IMR-90 (cell line): ENCODE measurements around the gene MYPOP. TPM values are rescaled to one million over a fixed set of nuclear protein-coding genes. Genes with fewer than 3 reads are reported as not detected.
A peak's percentile ranks its signal among the peaks of the same experiment; 100 is the strongest.

Source experiments
- ATAC-seq: fragments of 200-7000 bp; cut with Tn5 transposase; 2 replicates; pipeline ENCODE4 v1.9.1; 2020; ENCODE audit warnings: low read depth, mild to moderate bottlenecking, moderate library complexity
- BruUV-seq: library from RNA; stranded (reverse); fragments of 400-500 nt; replicated peaks from 2 replicates; lab custom pipeline; 2021; lab: Mats Ljungman, UMichigan
- CTCF ChIA-PET: fragments of 300-600 bp; formaldehyde crosslinking; extraction: SDS; loops from one replicate; lab custom pipeline; 2021; ENCODE audit warnings: antibody characterized with exemption; lab: Yijun Ruan, JAX
- POLR2A ChIA-PET: fragments of 300-600 bp; sonication (Branson Sonifier 250); formaldehyde crosslinking; loops from one replicate; lab custom pipeline; 2022; ENCODE audit warnings: antibody characterized with exemption; ENCODE audit not compliant: unreplicated experiment; lab: Charles Lee
- DNase-seq: peaks from one replicate; pipeline ENCODE4 v3.0.0; 2013
- H2AFZ ChIP-seq: replicated peaks from 2 replicates; pipeline ENCODE3; 2013; ENCODE audit warnings: low read length, mild to moderate bottlenecking; ENCODE audit not compliant: poor library complexity
- H2AK5ac ChIP-seq: 2 replicates; pipeline ENCODE4 v1.6.1; 2013; ENCODE audit warnings: low read depth, low read length, inconsistent platforms
- H2AK9ac ChIP-seq: replicated peaks from 2 replicates; pipeline ENCODE3; 2013; ENCODE audit warnings: mild to moderate bottlenecking, low read depth, low read length, moderate library complexity; ENCODE audit not compliant: poor library complexity
- H2BK120ac ChIP-seq: 2 replicates; pipeline ENCODE4 v1.6.1; 2013; ENCODE audit warnings: low read depth, low read length, inconsistent platforms
- H2BK15ac ChIP-seq: 3 replicates; pipeline ENCODE4 v1.6.1; 2013; ENCODE audit warnings: low read depth, low read length, inconsistent platforms
- H2BK20ac ChIP-seq: 2 replicates; pipeline ENCODE4 v1.6.1; 2013; ENCODE audit warnings: low read depth, mild to moderate bottlenecking, inconsistent platforms, low read length, moderate library complexity
- H2BK5ac ChIP-seq: 2 replicates; pipeline ENCODE4 v1.6.1; 2013; ENCODE audit warnings: mild to moderate bottlenecking, low read depth, low read length, inconsistent platforms; ENCODE audit not compliant: poor library complexity, severe bottlenecking
- H3K14ac ChIP-seq: replicated peaks from 2 replicates; pipeline ENCODE4 v1.6.1; 2013; ENCODE audit warnings: low read depth, low read length, inconsistent platforms
- H3K18ac ChIP-seq: 2 replicates; pipeline ENCODE4 v1.6.1; 2013; ENCODE audit warnings: low read depth, low read length, control low read depth
- H3K23ac ChIP-seq: 2 replicates; pipeline ENCODE4 v1.6.1; 2013; ENCODE audit warnings: low read depth, low read length, inconsistent platforms
- H3K27ac ChIP-seq: 2 replicates; pipeline ENCODE4 v1.5.1; 2013; ENCODE audit warnings: mild to moderate bottlenecking, control low read depth, low read length; ENCODE audit not compliant: insufficient read depth
- H3K27me3 ChIP-seq: 2 replicates; pipeline ENCODE4 v1.6.1; 2013; ENCODE audit warnings: low read length; ENCODE audit not compliant: control insufficient read depth, insufficient read depth
- H3K36me3 ChIP-seq: 2 replicates; pipeline ENCODE4 v1.6.1; 2013; ENCODE audit warnings: low read length, mixed read lengths; ENCODE audit not compliant: control insufficient read depth, insufficient read depth
- H3K4ac ChIP-seq: 2 replicates; pipeline ENCODE4 v1.6.1; 2013; ENCODE audit warnings: low read depth, low read length, inconsistent platforms
- H3K4me1 ChIP-seq: 2 replicates; pipeline ENCODE4 v1.6.1; 2013; ENCODE audit warnings: low read length, mixed read lengths; ENCODE audit not compliant: control insufficient read depth, insufficient read depth
- H3K4me2 ChIP-seq: 2 replicates; pipeline ENCODE4 v1.6.1; 2013; ENCODE audit warnings: low read depth, mild to moderate bottlenecking, control low read depth, low read length, moderate library complexity
- H3K4me3 ChIP-seq: 2 replicates; pipeline ENCODE4 v1.5.1; 2013; ENCODE audit warnings: low read depth, mild to moderate bottlenecking, control low read depth, low read length, moderate library complexity; ENCODE audit not compliant: insufficient read depth
- H3K56ac ChIP-seq: 2 replicates; pipeline ENCODE4 v1.6.1; 2013; ENCODE audit warnings: low read length, inconsistent platforms; ENCODE audit not compliant: insufficient read depth; ENCODE audit errors: extremely low read depth
- H3K79me1 ChIP-seq, 2 experiments: 2 replicates each; pipeline ENCODE4 v1.6.1; 2013; ENCODE audit warnings: low read length in 2 of 2, inconsistent platforms in 1 of 2, low read depth in 1 of 2
- H3K9ac ChIP-seq: 2 replicates; pipeline ENCODE4 v1.6.1; 2013; ENCODE audit warnings: low read depth, low read length, control low read depth
- H3K9me1 ChIP-seq: 2 replicates; pipeline ENCODE4 v1.6.1; 2013; ENCODE audit warnings: low read length, inconsistent platforms; ENCODE audit not compliant: insufficient read depth
- H3K9me3 ChIP-seq: 2 replicates; pipeline ENCODE4 v1.6.1; 2013; ENCODE audit warnings: low read length; ENCODE audit not compliant: control insufficient read depth, insufficient read depth
- H4K20me1 ChIP-seq: 2 replicates; pipeline ENCODE4 v1.6.1; 2013; ENCODE audit warnings: low read length, inconsistent platforms; ENCODE audit not compliant: insufficient read depth
- H4K5ac ChIP-seq: 2 replicates; pipeline ENCODE4 v1.6.1; 2013; ENCODE audit warnings: mild to moderate bottlenecking, low read depth, low read length, control low read depth
- H4K8ac ChIP-seq, 2 experiments: 2 replicates each; pipeline ENCODE4 v1.6.1; 2013; ENCODE audit warnings: low read depth in 2 of 2, low read length in 2 of 2, control low read depth in 1 of 2, inconsistent platforms in 1 of 2
- H4K91ac ChIP-seq: 2 replicates; pipeline ENCODE4 v1.6.1; 2013; ENCODE audit warnings: low read depth, low read length, inconsistent platforms; ENCODE audit not compliant: insufficient read depth
- BHLHE40 ChIP-seq: fragments of 150-350 bp; IDR thresholded peaks from 2 replicates; pipeline ENCODE4 v1.6.1; 2016; ENCODE audit warnings: mild to moderate bottlenecking, low read depth, low read length
- CHD1 ChIP-seq: IDR thresholded peaks from 2 replicates; pipeline ENCODE4 v1.6.1; 2012; ENCODE audit warnings: low read depth, low read length, improper control_type of control experiment
- CTCF ChIP-seq: conservative IDR thresholded peaks from 2 replicates; pipeline ENCODE4 v1.5.1; 2012; ENCODE audit warnings: mild to moderate bottlenecking, low read depth, low read length, improper control_type of control experiment
- ELK1 ChIP-seq: fragments of 150-350 bp; IDR thresholded peaks from 2 replicates; pipeline ENCODE4 v1.6.1; 2016; ENCODE audit warnings: low read depth, mild to moderate bottlenecking, low read length, moderate library complexity, borderline replicate concordance
- FOS ChIP-seq: fragments of 150-350 bp; IDR thresholded peaks from 2 replicates; pipeline ENCODE4 v1.6.1; 2016; ENCODE audit warnings: low read depth, low read length
- MAFK ChIP-seq: IDR thresholded peaks from 2 replicates; pipeline ENCODE4 v1.6.1; 2012; ENCODE audit warnings: low read depth, low read length, improper control_type of control experiment
- MAZ ChIP-seq: IDR thresholded peaks from 2 replicates; pipeline ENCODE4 v1.6.1; 2012; ENCODE audit warnings: low read depth, mild to moderate bottlenecking, low read length, improper control_type of control experiment, moderate library complexity, borderline replicate concordance
- MXI1 ChIP-seq: IDR thresholded peaks from 2 replicates; pipeline ENCODE4 v1.6.1; 2012; ENCODE audit warnings: low read depth, mild to moderate bottlenecking, low read length, moderate library complexity, borderline replicate concordance
- NFE2L2 ChIP-seq: fragments of 150-350 bp; IDR thresholded peaks from 2 replicates; pipeline ENCODE4 v1.6.1; 2016; ENCODE audit warnings: low read depth, mild to moderate bottlenecking, low read length
- POLR2A ChIP-seq: IDR thresholded peaks from 2 replicates; pipeline ENCODE4 v1.6.1; 2012; ENCODE audit warnings: mild to moderate bottlenecking, low read depth, low read length
- RAD21 ChIP-seq: IDR thresholded peaks from 2 replicates; pipeline ENCODE4 v1.6.1; 2012; ENCODE audit warnings: low read length, improper control_type of control experiment
- RCOR1 ChIP-seq: IDR thresholded peaks from 2 replicates; pipeline ENCODE4 v1.6.1; 2012; ENCODE audit warnings: mild to moderate bottlenecking, low read length, improper control_type of control experiment; ENCODE audit not compliant: insufficient replicate concordance
- SMC3 ChIP-seq: fragments of 150-350 bp; IDR thresholded peaks from 2 replicates; pipeline ENCODE4 v1.6.1; 2016; ENCODE audit warnings: low read depth, mild to moderate bottlenecking, antibody characterized with exemption, low read length, moderate library complexity
- USF2 ChIP-seq: fragments of 150-350 bp; IDR thresholded peaks from 2 replicates; pipeline ENCODE4 v1.6.1; 2017; ENCODE audit warnings: mild to moderate bottlenecking, antibody characterized with exemption, low read length, low read depth
- WGBS, 2 experiments: methylation state at CpG; one replicate each; pipeline versions ENCODE4 v1.1.5 to v1.1.7; 2013; ENCODE audit warnings: missing lambda C conversion rate in 2 of 2; ENCODE audit not compliant: insufficient read length in 1 of 2; ENCODE audit errors: extremely low coverage in 2 of 2; 5-methylcytosine and 5-hydroxymethylcytosine counted together
- dilution Hi-C: fragments of 300-500 bp; cut with HindIII; formaldehyde crosslinking; loops from one replicate; pipeline ENCODE4 v1.14.3; 2018; ENCODE audit warnings: low sequenced_read_pairs; ENCODE audit not compliant: unreplicated experiment
- in situ Hi-C: fragments of 300-500 bp; cut with MboI; formaldehyde crosslinking; loops from 3 replicates; pipeline ENCODE4 v1.14.3; 2019; ENCODE audit warnings: low sequenced_read_pairs, inconsistent platforms, mixed read lengths
- intact Hi-C: fragments of 100-400 bp; cut with micrococcal nuclease; formaldehyde crosslinking; loops from 2 replicates; pipeline ENCODE4 v1.10.0; 2022
- polyA plus RNA-seq, 3 experiments: library from polyadenylated mRNA; depleted of rRNA; stranded (reverse); fragments of >200 nt; gene quantifications; 2 replicates each; pipeline ENCODE4 v1.2.3, GENCODE V29; 2012; ENCODE audit warnings: low replicate concordance in 1 of 3
- total RNA-seq: library from RNA; depleted of rRNA; stranded (reverse); fragments of >200 nt; gene quantifications from 2 replicates; pipeline ENCODE4 v1.2.3, GENCODE V29; 2012

MYPOP gene
- total and polyA plus RNA-seq, 2 of the 4 experiments (the other 2 are of a cell fraction): 0.36 to 2.8 TPM

GRCh38 chr19:45863840-45864628 lies 38.4 kb downstream of the MYPOP start, which contains the start of gene FOXA3:
TSS of gene FOXA3 (plus strand) at chr19:45864326. CDS start at chr19:45864457, 131 bp downstream.
- DNase-seq (peak; percentile 17), ATAC-seq (0 out of 2 replicates have a peak, but pooled peaks have one; percentile 5)
- no peak within 1 kb of the TSS for H3K4ac ChIP-seq
- no peak within 1 kb of the TSS for H3K9ac ChIP-seq
- no peak within 1 kb of the TSS for H3K27ac ChIP-seq
- no peak within 1 kb of the TSS for H2BK15ac ChIP-seq
- WGBS, 2 experiments: 9% methylated on average over 25 of the region's 71 CpGs; no CpG with 5 or more reads in 1 of the 2 experiments
- no peak within 1 kb of the TSS for H4K5ac ChIP-seq
- H3K4me1 ChIP-seq: no peaks in the 10 kb centered on the region
- H3K9me3 ChIP-seq: peaks cover 2% of the 10 kb centered on the region; the same call in 1 of the 2 replicates
- peak within 1 kb of the TSS in 1 of 2 experiments; percentile 82; a peak in 1 of 4 replicates for H4K8ac ChIP-seq
- POLR2A ChIA-PET: no interaction called here
- H3K18ac ChIP-seq: no peak within 1 kb of the TSS
- dilution Hi-C loops: no loop called here
- H3K79me1 ChIP-seq: peaks cover 12 to 23% of the 10 kb centered on the region in 2 experiments; a peak in 3 of 4 replicates
- no peak within 1 kb of the TSS for H2BK120ac ChIP-seq
- H3K36me3 ChIP-seq: peaks cover 7% of the 10 kb centered on the region; the same call in 1 of the 2 replicates
- in situ Hi-C loops: no loop called here
- no peak within 1 kb of the TSS for H3K56ac ChIP-seq
- H2BK5ac ChIP-seq: no peak within 1 kb of the TSS
- H3K23ac ChIP-seq: no peak within 1 kb of the TSS; the same call in 1 of the 2 replicates
- H4K91ac ChIP-seq: no peak within 1 kb of the TSS
- peak within 1 kb of the TSS; percentile 30 for H3K4me3 ChIP-seq
- peak within 1 kb of the TSS; percentile 96 for H2AFZ ChIP-seq
- intact Hi-C loops: loop anchor here (2.0 kb wide), 1 partner anchor 23 kb away; the partner anchor contains the start of gene IRF2BP1
- no TSS peak for BruUV-seq
- H3K4me2 ChIP-seq: peak within 1 kb of the TSS; percentile 78
- H2AK5ac ChIP-seq: no peak within 1 kb of the TSS
- CTCF ChIA-PET: interaction anchor here (0.6 to 1.0 kb wide), 4 partner anchors 21 to 153 kb away, joined by 3 to 4 read pairs (median 3); no protein-coding TSS in a partner anchor
- peaks cover 13% of the 10 kb centered on the region for H4K20me1 ChIP-seq
- H3K14ac ChIP-seq: no peak within 1 kb of the TSS
- H2BK20ac ChIP-seq: no peak within 1 kb of the TSS
- H3K9me1 ChIP-seq: no peaks in the 10 kb centered on the region
- H3K27me3 ChIP-seq: peaks cover 40% of the 10 kb centered on the region
- peak within 1 kb of the TSS; percentile 99 for H2AK9ac ChIP-seq
- no peak for TF ChIP-seq ELK1
- no peak for TF ChIP-seq CHD1
- TF ChIP-seq CTCF: peak; percentile 60
- peak; percentile 35 for TF ChIP-seq SMC3
- TF ChIP-seq RCOR1: no peak
- no peak for TF ChIP-seq MAFK
- no peak for TF ChIP-seq POLR2A
- peak; percentile 48 for TF ChIP-seq RAD21
- no peak for TF ChIP-seq BHLHE40
- no peak for TF ChIP-seq USF2
- peak; percentile 72 for TF ChIP-seq MAZ
- TF ChIP-seq MXI1: no peak
- TF ChIP-seq NFE2L2: no peak
- TF ChIP-seq FOS: no peak
